HG02870 (cell line): ENCODE results near the gene ZFP1.
"Not testable (repeated sequence)": the region's sequence is repeated elsewhere in the genome, so short reads cannot be mapped to it uniquely, and the experiment has no call there.

Experiments used
- ATAC-seq: cut with Tn5 transposase; IDR thresholded peaks from one replicate; pipeline ENCODE4 v1.9.1; 2021; ENCODE audit warnings: mild to moderate bottlenecking, moderate library complexity; ENCODE audit not compliant: unreplicated experiment

Gene ZFP1

GRCh38 chr16:75203096-75203495 lies 54.8 kb downstream of the ZFP1 start:
- ATAC-seq = no peak

- no peak for ATAC-seq
Measured at GRCh38 chr16:75203667-75204409, 55.5 kb downstream of the ZFP1 start.

GRCh38 chr16:75204410-75204758 lies 56.1 kb downstream of the ZFP1 start:
- ATAC-seq = no peak

GRCh38 chr16:75204905-75205304 lies 56.6 kb downstream of the ZFP1 start:
- ATAC-seq = not testable (repeated sequence)

- not testable (repeated sequence) for ATAC-seq
Measured at GRCh38 chr16:75205438-75205837, 57.1 kb downstream of the ZFP1 start.

- not testable (repeated sequence) for ATAC-seq
Measured at GRCh38 chr16:75205961-75206748, 57.8 kb downstream of the ZFP1 start.

- ATAC-seq = no peak
Measured at GRCh38 chr16:75206749-75207451, 58.6 kb downstream of the ZFP1 start, which contains the start of gene CTRB2. CTRB2 (minus strand) TSS chr16:75207161; CDS start chr16:75207141, 20 bp downstream.

- ATAC-seq = no peak
Measured at GRCh38 chr16:75207831-75208230, 59.5 kb downstream of the ZFP1 start.

GRCh38 chr16:75208242-75208825 lies 60.0 kb downstream of the ZFP1 start:
- ATAC-seq = no peak

GRCh38 chr16:75208861-75209505 lies 60.7 kb downstream of the ZFP1 start:
- ATAC-seq = no peak

- not testable (repeated sequence) for ATAC-seq
Measured at GRCh38 chr16:75209514-75209913, 61.2 kb downstream of the ZFP1 start.

GRCh38 chr16:75209944-75210343 lies 61.6 kb downstream of the ZFP1 start:
- ATAC-seq = no peak

- ATAC-seq = not testable (repeated sequence)
Measured at GRCh38 chr16:75211286-75211685, 63.0 kb downstream of the ZFP1 start.

GRCh38 chr16:75216127-75216526 lies 67.8 kb downstream of the ZFP1 start:
- no peak for ATAC-seq

- no peak for ATAC-seq
Measured at GRCh38 chr16:75216576-75216975, 68.3 kb downstream of the ZFP1 start.

GRCh38 chr16:75217389-75217851 lies 69.1 kb downstream of the ZFP1 start:
- no peak for ATAC-seq

GRCh38 chr16:75218256-75219076 lies 70.1 kb downstream of the ZFP1 start, which contains the start of gene CTRB1:
CTRB1 (plus strand) TSS chr16:75218988; CDS start chr16:75219008, 20 bp downstream.
- ATAC-seq = peak; percentile 78

- no peak for ATAC-seq
Measured at GRCh38 chr16:75219088-75219487, 70.8 kb downstream of the ZFP1 start.

GRCh38 chr16:75219838-75220237 lies 71.5 kb downstream of the ZFP1 start:
- no peak for ATAC-seq
